Muscle of leg (tissue), 11 donors: ENCODE results near the gene MISFA. TPM values are rescaled to one million over a fixed set of nuclear protein-coding genes. Genes with fewer than 3 reads are reported as not detected.
"Not testable (repeated sequence)": the region's sequence is repeated elsewhere in the genome, so short reads cannot be mapped to it uniquely, and the experiment has no call there.

Experiments used
- DNase-seq: peaks from one replicate; pipeline ENCODE4 v3.0.0; 2013
- H3K27ac ChIP-seq: one replicate; pipeline ENCODE4 v1.5.1; 2013; ENCODE audit warnings: mild to moderate bottlenecking, low read length, control low read depth
- H3K27me3 ChIP-seq: one replicate; pipeline ENCODE4 v1.6.1; 2013; ENCODE audit warnings: low read length; ENCODE audit not compliant: control insufficient read depth, insufficient read depth
- H3K36me3 ChIP-seq: one replicate; pipeline ENCODE4 v1.6.1; 2013; ENCODE audit warnings: low read length; ENCODE audit not compliant: control insufficient read depth, insufficient read depth
- H3K4me1 ChIP-seq: one replicate; pipeline ENCODE4 v1.6.1; 2013; ENCODE audit warnings: low read length; ENCODE audit not compliant: control insufficient read depth, insufficient read depth
- H3K4me3 ChIP-seq: one replicate; pipeline ENCODE4 v1.5.1; 2013; ENCODE audit warnings: low read length, control low read depth
- H3K9me3 ChIP-seq: replicated peaks from 2 replicates; pipeline ENCODE4 v1.6.1; 2013; ENCODE audit warnings: low read depth, low read length; ENCODE audit not compliant: control insufficient read depth
- WGBS: methylation state at CpG from one replicate; pipeline ENCODE4 v1.1.5; 2013; ENCODE audit warnings: missing lambda C conversion rate; ENCODE audit not compliant: insufficient coverage; 5-methylcytosine and 5-hydroxymethylcytosine counted together
- polyA plus RNA-seq, 8 donors: library from polyadenylated mRNA; unstranded; fragments of 120-200 nt; gene quantifications; one replicate each; pipeline versions ENCODE4 v1.2.1 to v1.2.3, GENCODE V29; 2013; ENCODE audit warnings: inconsistent platforms in 1 of 8, low replicate concordance in 1 of 8; ENCODE audit not compliant: insufficient read length in 8 of 8, insufficient read depth in 1 of 8
- total RNA-seq: library from RNA; stranded (reverse); fragments of 120-200 nt; gene quantifications from one replicate; pipeline ENCODE4 v1.2.4, GENCODE V29; 2013

Gene MISFA
- total and polyA plus RNA-seq, 9 donors, result 3.1 to 7.1 (median 4.3) TPM

- H3K4me3 ChIP-seq, DNase-seq, H3K4me1 ChIP-seq, H3K27me3 ChIP-seq, H3K36me3 ChIP-seq, H3K9me3 ChIP-seq, H3K27ac ChIP-seq: not testable (repeated sequence)
- 82% methylated on average over 1 of the region's 4 CpGs for WGBS
Observed at GRCh38 chr11:18643034-18643433, 43.4 kb downstream of the MISFA start.

DNA sequence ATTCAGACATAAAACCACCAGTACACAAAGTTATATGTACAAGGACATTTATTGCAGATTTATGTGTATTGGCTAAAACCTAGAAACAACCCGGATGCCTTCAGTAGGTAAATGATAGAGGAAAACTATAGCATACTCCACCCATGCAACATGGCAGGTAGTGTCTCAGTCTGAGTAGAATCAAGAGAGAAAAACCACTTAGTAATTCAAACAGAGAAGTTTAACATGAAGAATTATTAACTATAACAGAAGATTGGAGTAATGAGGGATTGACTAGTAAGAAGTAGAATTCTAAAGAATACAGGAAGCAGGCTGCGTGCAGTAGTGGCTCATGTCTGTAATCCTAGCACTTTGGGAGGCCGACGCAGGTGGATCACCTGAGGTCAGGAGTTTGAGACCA is 50.8 kb downstream of the MISFA start:
- Histone ChIP-seq H3K9me3 (no peaks in the 10 kb centered on the region), H3K4me3 (no peak overlapping the region), H3K27ac (no peak overlapping the region), H3K4me1 (no peaks in the 10 kb centered on the region), H3K36me3 (no peaks in the 10 kb centered on the region), H3K27me3 (no peaks in the 10 kb centered on the region)
- no peak for DNase-seq
- WGBS, result no CpG with 5 or more reads among the region's 4 CpGs

DNA sequence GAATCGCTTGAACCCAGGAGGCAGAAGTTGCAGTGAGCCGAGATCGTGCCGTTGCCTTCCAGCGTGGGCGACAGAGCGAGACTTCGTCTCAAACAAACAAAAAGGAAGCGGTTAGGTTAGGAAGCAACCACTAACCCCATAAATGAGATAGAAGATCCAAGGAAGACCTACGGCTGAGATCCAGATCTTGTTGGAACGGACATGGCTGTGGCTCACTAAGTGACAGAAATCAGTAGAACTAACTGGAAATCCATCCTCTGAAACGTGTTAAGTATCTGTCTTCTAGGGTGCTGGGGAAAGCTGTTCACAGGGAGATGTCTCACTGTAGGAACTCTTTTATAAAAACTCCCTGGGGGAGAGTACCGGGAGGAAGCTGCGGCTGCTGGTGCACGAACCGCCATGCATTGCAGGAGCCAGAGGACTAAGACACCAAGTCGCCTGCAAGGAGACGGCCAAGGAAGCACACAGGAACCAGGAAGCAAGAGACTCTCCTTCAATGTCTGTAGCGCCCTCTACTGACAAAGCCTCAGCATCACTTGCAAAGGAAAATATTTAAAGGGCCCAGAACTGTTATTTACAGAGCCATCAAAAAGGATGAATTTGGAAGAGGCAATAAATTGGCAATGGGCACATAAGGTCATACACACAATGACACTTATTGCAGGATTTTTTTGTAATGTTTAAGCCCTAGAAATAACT is 51.4 kb downstream of the MISFA start:
- 54% methylated on average over 11 of the region's 19 CpGs for WGBS
- peak; percentile 39 for DNase-seq

More for the DNA sequence above, 51.4 kb downstream of the MISFA start:
- no peaks in the 10 kb centered on the region for H3K27me3 ChIP-seq
- H3K4me3 ChIP-seq, result no peak overlapping the region
- H3K4me1 ChIP-seq, result no peaks in the 10 kb centered on the region
- H3K27ac ChIP-seq, result no peak overlapping the region
- no peaks in the 10 kb centered on the region for H3K9me3 ChIP-seq
- no peaks in the 10 kb centered on the region for H3K36me3 ChIP-seq

Other genes with a start within 250 kb of the MISFA start
- 395 TPM for gene LDHA, start 205.2 kb upstream of the MISFA start, total RNA-seq
- gene LDHA, start 205.2 kb upstream of the MISFA start, polyA plus RNA-seq, result 100 to 1,000 TPM; 482 to 607 (median 533) TPM
- gene LDHC, start 187.5 kb upstream of the MISFA start, total RNA-seq, result not detected
- 1 to 10 TPM in 2 of 8 donors, under 1 TPM in 1, not detected in 5; 0.23 to 1.3 (median 1.1) TPM for gene LDHC, start 187.5 kb upstream of the MISFA start, polyA plus RNA-seq
- not detected for gene LDHAL6A, start 143.9 kb upstream of the MISFA start, total RNA-seq
- under 1 TPM in 7 of 8 donors, not detected in 1; 0.13 to 0.67 (median 0.15) TPM for gene LDHAL6A, start 143.9 kb upstream of the MISFA start, polyA plus RNA-seq
- gene TSG101, start 72.8 kb upstream of the MISFA start, total RNA-seq, result 79.4 TPM
- gene TSG101, start 72.8 kb upstream of the MISFA start, polyA plus RNA-seq, result 100 to 1,000 TPM in 6 of 8 donors, 10 to 100 TPM in 2; 86.1 to 125 (median 108) TPM
- 14.8 TPM for gene UEVLD, start 11.1 kb upstream of the MISFA start, total RNA-seq
- gene UEVLD, start 11.1 kb upstream of the MISFA start, polyA plus RNA-seq, result 10 to 100 TPM; 10.7 to 15.3 (median 12.0) TPM
- gene SPTY2D1, start 34.6 kb downstream of the MISFA start, total RNA-seq, result 16.0 TPM
- gene SPTY2D1, start 34.6 kb downstream of the MISFA start, polyA plus RNA-seq, result 10 to 100 TPM; 11.0 to 18.6 (median 15.7) TPM
- gene TMEM86A, start 99.0 kb downstream of the MISFA start, total RNA-seq, result 2.6 TPM
- gene TMEM86A, start 99.0 kb downstream of the MISFA start, polyA plus RNA-seq, result 1 to 10 TPM; 1.5 to 3.4 (median 3.1) TPM
- 4.2 TPM for gene IGSF22, start 126.4 kb downstream of the MISFA start, total RNA-seq
- gene IGSF22, start 126.4 kb downstream of the MISFA start, polyA plus RNA-seq, result 1 to 10 TPM; 2.2 to 8.9 (median 3.5) TPM
- 0.18 TPM for gene PTPN5, start 192.0 kb downstream of the MISFA start, total RNA-seq
- 1 to 10 TPM in 1 of 8 donors, under 1 TPM in 7; 0.14 to 2.0 (median 0.25) TPM for gene PTPN5, start 192.0 kb downstream of the MISFA start, polyA plus RNA-seq